ENCODE data around the gene IQCH.
"Not testable (repeated sequence)": the region's sequence is repeated elsewhere in the genome, so short reads cannot be mapped to it uniquely, and the experiment has no call there.

Gene IQCH

DNA sequence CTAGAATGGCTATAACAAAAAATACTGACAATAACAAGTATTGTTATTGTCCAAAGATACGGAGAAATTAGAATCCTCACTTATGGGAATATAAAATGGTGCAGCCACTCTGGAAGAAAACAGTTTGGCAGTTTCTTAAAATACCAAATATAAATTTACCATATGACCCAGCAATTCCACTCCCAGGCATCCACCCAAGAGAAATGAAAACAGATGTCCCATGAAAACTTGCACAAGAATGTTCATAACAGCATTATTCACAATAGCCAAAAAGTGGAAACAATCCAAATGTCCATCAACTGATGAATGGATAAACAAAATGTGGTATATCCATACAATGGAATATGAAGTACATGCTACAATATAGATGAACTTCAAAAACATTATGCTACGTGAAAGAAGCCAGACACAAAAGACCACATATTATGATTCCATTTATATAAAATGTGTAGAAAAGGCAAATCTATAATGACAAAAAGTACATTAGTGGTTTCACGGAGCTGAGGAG lies 9.6 kb upstream of the IQCH start:
- H3K4me3 ChIP-seq (ENCODE audit: low read depth, low read length), result no peak overlapping the region
- in situ Hi-C loops (cut with HindIII; ENCODE audit: low sequenced_read_pairs), result no loop called here
- TF ChIP-seq, protein P1, sequence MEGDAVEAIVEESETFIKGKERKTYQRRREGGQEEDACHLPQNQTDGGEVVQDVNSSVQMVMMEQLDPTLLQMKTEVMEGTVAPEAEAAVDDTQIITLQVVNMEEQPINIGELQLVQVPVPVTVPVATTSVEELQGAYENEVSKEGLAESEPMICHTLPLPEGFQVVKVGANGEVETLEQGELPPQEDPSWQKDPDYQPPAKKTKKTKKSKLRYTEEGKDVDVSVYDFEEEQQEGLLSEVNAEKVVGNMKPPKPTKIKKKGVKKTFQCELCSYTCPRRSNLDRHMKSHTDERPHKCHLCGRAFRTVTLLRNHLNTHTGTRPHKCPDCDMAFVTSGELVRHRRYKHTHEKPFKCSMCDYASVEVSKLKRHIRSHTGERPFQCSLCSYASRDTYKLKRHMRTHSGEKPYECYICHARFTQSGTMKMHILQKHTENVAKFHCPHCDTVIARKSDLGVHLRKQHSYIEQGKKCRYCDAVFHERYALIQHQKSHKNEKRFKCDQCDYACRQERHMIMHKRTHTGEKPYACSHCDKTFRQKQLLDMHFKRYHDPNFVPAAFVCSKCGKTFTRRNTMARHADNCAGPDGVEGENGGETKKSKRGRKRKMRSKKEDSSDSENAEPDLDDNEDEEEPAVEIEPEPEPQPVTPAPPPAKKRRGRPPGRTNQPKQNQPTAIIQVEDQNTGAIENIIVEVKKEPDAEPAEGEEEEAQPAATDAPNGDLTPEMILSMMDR (IDR thresholded peaks at IDR 0.05; ENCODE audit: low read depth, low read length, missing control alignments), result no peak
- peak; percentile 38 for DNase-seq (ENCODE audit: low read depth)

GRCh38 chr15:67246606-67247005 lies 8.0 kb upstream of the IQCH start:
- H3K4me3 ChIP-seq (ENCODE audit: low read depth, low read length); in situ Hi-C loops (cut with HindIII; ENCODE audit: low sequenced_read_pairs); DNase-seq (ENCODE audit: low read depth): not testable (repeated sequence)

DNA sequence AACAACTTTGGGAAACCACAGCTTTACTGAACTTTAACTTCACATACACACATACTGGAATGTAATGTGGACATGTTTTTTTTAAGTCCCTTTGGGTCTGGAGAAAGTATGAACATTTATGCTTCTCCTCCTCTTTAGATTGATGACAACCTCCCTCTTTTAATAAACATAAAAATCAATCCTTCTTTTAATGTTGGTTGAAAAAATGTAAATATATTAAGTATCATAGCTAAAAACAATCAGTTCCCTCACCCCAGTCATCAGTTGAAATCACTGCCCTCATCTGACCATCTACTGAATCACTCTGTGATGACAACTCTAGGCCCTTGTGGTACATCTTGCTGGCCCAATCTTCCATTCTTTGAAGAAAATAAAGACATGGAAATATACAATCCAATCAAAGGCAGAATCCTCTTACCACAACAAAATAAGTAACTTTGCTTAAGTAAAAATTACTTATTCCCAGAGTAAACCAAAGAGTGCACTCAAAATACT lies 6.5 kb upstream of the IQCH start:
- no peak overlapping the region for H3K4me3 ChIP-seq (ENCODE audit: low read depth, low read length)
- DNase-seq (ENCODE audit: low read depth), result no peak
- in situ Hi-C loops (cut with HindIII; ENCODE audit: low sequenced_read_pairs), result no loop called here
- TF ChIP-seq, protein P1 (IDR thresholded peaks at IDR 0.05; ENCODE audit: low read depth, low read length, missing control alignments), result no peak

DNA sequence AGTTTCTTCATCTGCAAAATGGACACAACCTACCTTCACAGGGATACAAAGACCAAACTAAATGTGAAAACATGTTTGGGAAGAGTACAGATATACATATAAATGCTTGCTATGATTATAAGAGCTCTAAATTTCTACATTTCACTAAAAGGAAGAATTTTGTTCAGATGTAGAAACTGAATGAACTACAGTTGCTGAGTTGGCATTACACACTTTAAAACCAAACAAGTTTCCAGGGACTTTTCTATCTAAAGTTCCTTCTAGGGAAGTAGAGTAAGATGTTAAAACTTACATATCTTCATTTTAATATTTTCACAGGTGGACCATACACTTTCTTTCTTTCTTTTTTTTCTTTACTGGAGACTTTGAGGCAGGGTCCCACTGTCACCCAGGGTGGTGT lies 4.8 kb upstream of the IQCH start:
- no peak for DNase-seq (ENCODE audit: low read depth)
- in situ Hi-C loops (cut with HindIII; ENCODE audit: low sequenced_read_pairs), result no loop called here
- TF ChIP-seq, protein P1 (IDR thresholded peaks at IDR 0.05; ENCODE audit: low read depth, low read length, missing control alignments), result no peak
- no peak overlapping the region for H3K4me3 ChIP-seq (ENCODE audit: low read depth, low read length)

- in situ Hi-C loops (cut with HindIII; ENCODE audit: low sequenced_read_pairs), result no loop called here
- no peak for DNase-seq (ENCODE audit: low read depth)
- no peak overlapping the region for H3K4me3 ChIP-seq (ENCODE audit: low read depth, low read length)
- TF ChIP-seq, protein P1 (IDR thresholded peaks at IDR 0.05; ENCODE audit: low read depth, low read length, missing control alignments), result no peak
Measured at GRCh38 chr15:67251318-67251717, 3.3 kb upstream of the IQCH start.

GRCh38 chr15:67253101-67253500 lies 1.5 kb upstream of the IQCH start:
- TF ChIP-seq, protein P1 (IDR thresholded peaks at IDR 0.05; ENCODE audit: low read depth, low read length, missing control alignments), result no peak
- in situ Hi-C loops (cut with HindIII; ENCODE audit: low sequenced_read_pairs), result no loop called here
- peak overlapping the region; percentile 81 for H3K4me3 ChIP-seq (ENCODE audit: low read depth, low read length)
- DNase-seq (ENCODE audit: low read depth), result no peak

- TF ChIP-seq, protein P1 (IDR thresholded peaks at IDR 0.05; ENCODE audit: low read depth, low read length, missing control alignments), result no peak
- in situ Hi-C loops (cut with HindIII; ENCODE audit: low sequenced_read_pairs), result no loop called here
- H3K4me3 ChIP-seq (ENCODE audit: low read depth, low read length), result peak overlapping the region; percentile 81
- peak; percentile 5 for DNase-seq (ENCODE audit: low read depth)
Measured at GRCh38 chr15:67253549-67254237, 893 bp upstream of the IQCH start.
